Gastrocnemius medialis (tissue), 4 donors: ENCODE results near the gene PITX1.

Experiments used
- CTCF ChIP-seq, 5 experiments: fragments of 450-650 bp in 3 of 5; fragments of 200-600 bp in 2 of 5; sonication (generic) in 2 of 5; IDR thresholded peaks in 4 of 5; conservative IDR thresholded peaks in 1 of 5; 1 replicate in 4 of 5; 2 replicates in 1 of 5; pipeline ENCODE4 v1.5.1; 2016 to 2019; ENCODE audit warnings: antibody characterized with exemption in 5 of 5, mild to moderate bottlenecking in 3 of 5, moderate library complexity in 3 of 5
- POLR2A ChIP-seq, 2 donors: fragments of 450-650 bp; IDR thresholded peaks; one replicate each; pipeline ENCODE4 v1.6.1; 2017; ENCODE audit warnings: antibody characterized with exemption in 2 of 2, mild to moderate bottlenecking in 2 of 2, moderate library complexity in 2 of 2

GRCh38 chr5:135061001-135061400 lies 27.0 kb upstream of the PITX1 start:
- TF ChIP-seq CTCF (IDR thresholded peaks at IDR 0.05 in 4 of 5, conservative IDR thresholded peaks at IDR 0.05 in 1 of 5) = no peak
- no peak for TF ChIP-seq POLR2A (IDR thresholded peaks at IDR 0.05)
